Thoracic aorta (tissue), 2 donors: ENCODE measurements around the gene ENKD1. TPM values are rescaled to one million over a fixed set of nuclear protein-coding genes. Genes with fewer than 3 reads are reported as not detected.

Source experiments
- ATAC-seq: fragments of 150-250 bp; one replicate; pipeline ENCODE4 v1.8.0; 2017; ENCODE audit warnings: low read depth; ENCODE audit not compliant: insufficient number of reproducible peaks, low FRiP score
- DNase-seq: peaks from one replicate; pipeline ENCODE4 v3.0.0-alpha.2; 2020; ENCODE audit warnings: low spot score
- H3K27ac ChIP-seq, 2 donors: fragments of 200-600 bp; sonication (generic); 1 replicate in 1 of 2; 2 replicates in 1 of 2; pipeline ENCODE4 v1.5.1; 2016; ENCODE audit warnings: mild to moderate bottlenecking in 2 of 2, moderate library complexity in 2 of 2
- H3K27me3 ChIP-seq: fragments of 200-600 bp; sonication (generic); replicated peaks from 2 replicates; pipeline ENCODE4 v1.6.0; 2016; ENCODE audit warnings: mild to moderate bottlenecking; ENCODE audit not compliant: insufficient read depth
- H3K36me3 ChIP-seq: fragments of 200-600 bp; sonication (generic); one replicate; pipeline ENCODE4 v1.5.1; 2016
- H3K4me1 ChIP-seq, 2 donors: fragments of 200-600 bp; sonication (generic); 1 replicate in 1 of 2; 2 replicates in 1 of 2; pipeline versions ENCODE4 v1.5.1 to v1.6.0; 2016; ENCODE audit warnings: low read depth in 2 of 2, mild to moderate bottlenecking in 1 of 2; ENCODE audit not compliant: control insufficient read depth in 1 of 2
- H3K4me3 ChIP-seq: fragments of 200-600 bp; sonication (generic); 2 replicates; pipeline ENCODE4 v1.5.1; 2016; ENCODE audit warnings: mild to moderate bottlenecking
- H3K9me3 ChIP-seq: fragments of 200-600 bp; sonication (generic); 2 replicates; pipeline ENCODE4 v1.5.1; 2016
- CTCF ChIP-seq: fragments of 200-600 bp; sonication (generic); IDR thresholded peaks from one replicate; pipeline ENCODE4 v1.5.1; 2019; ENCODE audit warnings: antibody characterized with exemption
- total RNA-seq, 2 donors: library from RNA; depleted of rRNA; stranded (reverse); fragments of >200 nt; gene quantifications; one replicate each; pipeline versions ENCODE4 v1.1.0 to v1.2.3, GENCODE V29; 2016

Gene ENKD1
- 10 to 100 TPM; 15.4 to 17.6 TPM for total RNA-seq

- no peaks in the 10 kb centered on the region for H3K9me3 ChIP-seq
- peak within 1 kb of the TSS; percentile 81 to 90 for H3K27ac ChIP-seq
- ATAC-seq (peak; percentile 21), DNase-seq (no peak)
- TF ChIP-seq CTCF, result no peak
- peak within 1 kb of the TSS; percentile 92 for H3K4me3 ChIP-seq
- no peaks in the 10 kb centered on the region for H3K36me3 ChIP-seq
- H3K27me3 ChIP-seq, result no peaks in the 10 kb centered on the region
- H3K4me1 ChIP-seq, result peaks cover 14 to 24% of the 10 kb centered on the region in 2 donors
These were observed at the start of gene ENKD1, which contains the start of gene C16orf86 for GRCh38 chr16:67666559-67667452. TSS of gene ENKD1 (minus strand) at chr16:67666750. CDS start at chr16:67666442, 308 bp downstream. TSS of gene C16orf86 (plus strand) at chr16:67666814. CDS start at chr16:67666971, 157 bp downstream.

- no peak for TF ChIP-seq CTCF
- Histone ChIP-seq H3K9me3 (no peaks in the 10 kb centered on the region), H3K36me3 (no peaks in the 10 kb centered on the region), H3K27ac (no peak overlapping the region), H3K4me1 (peaks cover 9 to 27% of the 10 kb centered on the region in 2 donors), H3K4me3 (no peak overlapping the region), H3K27me3 (no peaks in the 10 kb centered on the region)
- DNase-seq, result no peak
- ATAC-seq, result no peak
These were observed 49.5 kb upstream of the ENKD1 start for GRCh38 chr16:67716097-67716496.

- H3K4me1 ChIP-seq, result peaks cover 6 to 18% of the 10 kb centered on the region in 2 donors
- ATAC-seq (no peak), DNase-seq (no peak)
- H3K9me3 ChIP-seq, result no peaks in the 10 kb centered on the region
- no peak for TF ChIP-seq CTCF
- H3K36me3 ChIP-seq, result no peaks in the 10 kb centered on the region
- H3K27me3 ChIP-seq, result no peaks in the 10 kb centered on the region
- no peak overlapping the region for H3K4me3 ChIP-seq
- H3K27ac ChIP-seq, result no peak overlapping the region
These were observed 48.0 kb upstream of the ENKD1 start for GRCh38 chr16:67714522-67714921.

GRCh38 chr16:67713647-67714273, 47.2 kb upstream of the ENKD1 start:
- TF ChIP-seq CTCF, result no peak
- ATAC-seq (no peak), DNase-seq (no peak)
- H3K36me3 ChIP-seq, result no peaks in the 10 kb centered on the region
- peaks cover 6 to 17% of the 10 kb centered on the region in 2 donors for H3K4me1 ChIP-seq
- no peaks in the 10 kb centered on the region for H3K9me3 ChIP-seq
- no peaks in the 10 kb centered on the region for H3K27me3 ChIP-seq
- no peak overlapping the region for H3K4me3 ChIP-seq
- no peak overlapping the region for H3K27ac ChIP-seq

GRCh38 chr16:67710607-67711006, 44.1 kb upstream of the ENKD1 start:
- Histone ChIP-seq H3K36me3 (no peaks in the 10 kb centered on the region), H3K27me3 (no peaks in the 10 kb centered on the region), H3K4me1 (no peaks in the 10 kb centered on the region), H3K9me3 (no peaks in the 10 kb centered on the region), H3K27ac (no peak overlapping the region), H3K4me3 (no peak overlapping the region)
- no peak for TF ChIP-seq CTCF
- DNase-seq, result no peak
- ATAC-seq, result no peak
